ENCODE measurements around the gene KRTAP9-7.

KRTAP9-7 gene

DNA sequence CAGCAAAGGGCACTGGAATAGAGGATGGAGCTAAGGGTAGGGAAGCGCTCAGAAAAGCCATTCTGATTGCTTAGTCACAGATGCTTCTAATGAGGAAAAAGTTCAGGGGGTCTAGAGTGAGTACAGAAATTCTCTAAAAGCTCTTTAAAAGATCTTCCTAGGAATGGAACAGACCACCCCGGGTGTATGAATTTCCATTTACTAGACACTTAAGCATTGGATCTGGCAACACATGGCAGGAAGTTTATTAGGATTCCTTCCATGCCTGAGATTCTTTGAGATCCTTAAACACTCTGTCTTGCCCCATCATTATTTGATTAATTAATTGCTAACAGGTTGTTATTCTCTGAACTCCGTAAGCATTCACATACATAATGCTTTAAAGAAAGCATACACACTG is 8.5 kb downstream of the KRTAP9-7 start:
- Histone ChIP-seq H4K20me1 (ENCODE audit: low read depth, low read length) (no peaks in the 10 kb centered on the region), H3K27ac (ENCODE audit: low read depth, low read length) (no peak overlapping the region), H3K4me2 (ENCODE audit: low read depth, low read length, poor library complexity, severe bottlenecking) (no peak overlapping the region), H3K9me3 (ENCODE audit: insufficient read depth, low read length) (no peaks in the 10 kb centered on the region), H3K27me3 (ENCODE audit: low read length) (no peaks in the 10 kb centered on the region), H3K9me2 (replicated peaks; ENCODE audit: insufficient read depth, low read length) (no peaks in the 10 kb centered on the region), H3K79me2 (ENCODE audit: insufficient read depth, low read length) (no peaks in the 10 kb centered on the region), H3F3A (ENCODE audit: insufficient read depth) (no peaks in the 10 kb centered on the region), H2AFZ (ENCODE audit: low read depth, low read length, severe bottlenecking) (no peak overlapping the region), H3K36me3 (ENCODE audit: low read length) (no peaks in the 10 kb centered on the region), H3K4me3 (ENCODE audit: insufficient read depth, low read length, poor library complexity, severe bottlenecking) (no peak overlapping the region), H3K9ac (ENCODE audit: low read length) (no peak overlapping the region)
- TF ChIP-seq, protein P1, sequence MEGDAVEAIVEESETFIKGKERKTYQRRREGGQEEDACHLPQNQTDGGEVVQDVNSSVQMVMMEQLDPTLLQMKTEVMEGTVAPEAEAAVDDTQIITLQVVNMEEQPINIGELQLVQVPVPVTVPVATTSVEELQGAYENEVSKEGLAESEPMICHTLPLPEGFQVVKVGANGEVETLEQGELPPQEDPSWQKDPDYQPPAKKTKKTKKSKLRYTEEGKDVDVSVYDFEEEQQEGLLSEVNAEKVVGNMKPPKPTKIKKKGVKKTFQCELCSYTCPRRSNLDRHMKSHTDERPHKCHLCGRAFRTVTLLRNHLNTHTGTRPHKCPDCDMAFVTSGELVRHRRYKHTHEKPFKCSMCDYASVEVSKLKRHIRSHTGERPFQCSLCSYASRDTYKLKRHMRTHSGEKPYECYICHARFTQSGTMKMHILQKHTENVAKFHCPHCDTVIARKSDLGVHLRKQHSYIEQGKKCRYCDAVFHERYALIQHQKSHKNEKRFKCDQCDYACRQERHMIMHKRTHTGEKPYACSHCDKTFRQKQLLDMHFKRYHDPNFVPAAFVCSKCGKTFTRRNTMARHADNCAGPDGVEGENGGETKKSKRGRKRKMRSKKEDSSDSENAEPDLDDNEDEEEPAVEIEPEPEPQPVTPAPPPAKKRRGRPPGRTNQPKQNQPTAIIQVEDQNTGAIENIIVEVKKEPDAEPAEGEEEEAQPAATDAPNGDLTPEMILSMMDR (IDR thresholded peaks at IDR 0.05; ENCODE audit: insufficient read depth, low read length, poor library complexity, severe bottlenecking) = no peak
- no peak for TF ChIP-seq EZH2phosphoT487 (conservative IDR thresholded peaks at IDR 0.05; ENCODE audit: low read length)

DNA sequence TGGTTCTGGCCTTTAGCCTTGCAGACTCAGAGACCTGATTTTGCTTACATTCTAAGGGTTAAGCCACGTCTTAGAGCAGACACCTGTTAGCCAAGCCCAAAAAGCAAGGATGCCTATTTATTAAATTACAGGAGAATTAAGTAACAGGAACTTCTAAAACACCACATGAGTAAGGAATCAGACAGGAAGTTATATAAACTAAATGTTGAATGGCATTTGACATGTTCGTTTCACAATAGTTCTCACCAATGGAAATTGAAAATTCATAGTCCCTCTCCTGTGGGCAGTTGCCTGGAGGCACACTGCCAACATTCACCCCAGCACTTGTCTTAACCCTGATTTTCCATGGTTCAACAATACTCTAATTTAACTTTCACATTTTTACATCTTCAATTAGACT is 9.0 kb downstream of the KRTAP9-7 start:
- H3K27ac ChIP-seq (ENCODE audit: low read depth, low read length) = no peak overlapping the region
- no peaks in the 10 kb centered on the region for H3K36me3 ChIP-seq (ENCODE audit: low read length)
- no peaks in the 10 kb centered on the region for H3K79me2 ChIP-seq (ENCODE audit: insufficient read depth, low read length)
- H3K4me2 ChIP-seq (ENCODE audit: low read depth, low read length, poor library complexity, severe bottlenecking) = no peak overlapping the region
- no peak overlapping the region for H3K4me3 ChIP-seq (ENCODE audit: insufficient read depth, low read length, poor library complexity, severe bottlenecking)
- H3F3A ChIP-seq (ENCODE audit: insufficient read depth) = no peaks in the 10 kb centered on the region
- H3K27me3 ChIP-seq (ENCODE audit: low read length) = no peaks in the 10 kb centered on the region
- no peaks in the 10 kb centered on the region for H4K20me1 ChIP-seq (ENCODE audit: low read depth, low read length)
- no peaks in the 10 kb centered on the region for H3K9me3 ChIP-seq (ENCODE audit: insufficient read depth, low read length)
- H3K9me2 ChIP-seq (replicated peaks; ENCODE audit: insufficient read depth, low read length) = no peaks in the 10 kb centered on the region
- no peak overlapping the region for H3K9ac ChIP-seq (ENCODE audit: low read length)
- H2AFZ ChIP-seq (ENCODE audit: low read depth, low read length, severe bottlenecking) = no peak overlapping the region
- no peak for TF ChIP-seq EZH2phosphoT487 (conservative IDR thresholded peaks at IDR 0.05; ENCODE audit: low read length)
- TF ChIP-seq, protein P1 (IDR thresholded peaks at IDR 0.05; ENCODE audit: insufficient read depth, low read length, poor library complexity, severe bottlenecking) = no peak

DNA sequence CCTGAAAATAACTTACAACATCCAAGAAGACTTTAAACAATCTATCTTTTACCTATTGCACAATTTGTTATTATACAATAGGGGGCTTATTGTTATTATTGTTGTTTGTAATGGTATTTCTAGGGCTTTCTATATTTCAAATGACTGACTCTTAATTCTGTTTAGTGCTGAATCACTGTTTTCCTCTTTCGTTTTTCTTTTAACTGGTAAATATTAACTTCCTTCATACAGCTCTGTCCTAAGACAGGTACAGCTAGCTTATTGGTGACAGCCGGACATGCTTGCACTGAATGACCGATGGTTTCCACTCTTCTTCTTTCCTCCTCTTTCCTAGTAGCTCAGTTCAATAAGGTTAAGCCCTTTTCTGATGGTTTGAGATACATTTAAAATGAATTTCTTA is 11.6 kb downstream of the KRTAP9-7 start:
- no peaks in the 10 kb centered on the region for H3K36me3 ChIP-seq (ENCODE audit: low read length)
- no peaks in the 10 kb centered on the region for H3K27me3 ChIP-seq (ENCODE audit: low read length)
- no peaks in the 10 kb centered on the region for H3K9me2 ChIP-seq (replicated peaks; ENCODE audit: insufficient read depth, low read length)
- H3K9me3 ChIP-seq (ENCODE audit: insufficient read depth, low read length) = no peaks in the 10 kb centered on the region
- H2AFZ ChIP-seq (ENCODE audit: low read depth, low read length, severe bottlenecking) = no peak overlapping the region
- H3K4me3 ChIP-seq (ENCODE audit: insufficient read depth, low read length, poor library complexity, severe bottlenecking) = no peak overlapping the region
- H3K9ac ChIP-seq (ENCODE audit: low read length) = no peak overlapping the region
- H4K20me1 ChIP-seq (ENCODE audit: low read depth, low read length) = no peaks in the 10 kb centered on the region
- H3K27ac ChIP-seq (ENCODE audit: low read depth, low read length) = no peak overlapping the region
- no peaks in the 10 kb centered on the region for H3K79me2 ChIP-seq (ENCODE audit: insufficient read depth, low read length)
- no peak overlapping the region for H3K4me2 ChIP-seq (ENCODE audit: low read depth, low read length, poor library complexity, severe bottlenecking)
- TF ChIP-seq EZH2phosphoT487 (conservative IDR thresholded peaks at IDR 0.05; ENCODE audit: low read length) = no peak
- TF ChIP-seq, protein P1 (IDR thresholded peaks at IDR 0.05; ENCODE audit: insufficient read depth, low read length, poor library complexity, severe bottlenecking) = no peak
- no peaks in the 10 kb centered on the region for H3F3A ChIP-seq (ENCODE audit: insufficient read depth)
